HL-60 (cell line): ENCODE results near the gene TRPM2.
A peak's percentile ranks its signal among the peaks of the same experiment; 100 is the strongest.

Experiments
- DNase-seq, 2 experiments: peaks; one replicate each; pipeline ENCODE4 v3.0.0-alpha.2; 2010 to 2020; ENCODE audit warnings: low read depth in 1 of 2, low spot score in 1 of 2
- H3K27ac ChIP-seq: fragments of 250-450 bp; sonication (Bioruptor Pico); replicated peaks from 2 replicates; pipeline ENCODE4 v1.5.1; 2020; ENCODE audit warnings: mild to moderate bottlenecking, moderate library complexity
- H3K27me3 ChIP-seq: fragments of 250-450 bp; sonication (Bioruptor Pico); 2 replicates; pipeline ENCODE4 v1.5.1; 2021; ENCODE audit warnings: mild to moderate bottlenecking, moderate library complexity; ENCODE audit not compliant: insufficient read depth, poor library complexity, severe bottlenecking
- H3K4me3 ChIP-seq: replicated peaks from 2 replicates; pipeline ENCODE4 v1.5.1; 2011; ENCODE audit warnings: mild to moderate bottlenecking, control low read depth, low read length; ENCODE audit not compliant: insufficient read depth
- GABPA ChIP-seq: IDR thresholded peaks from 2 replicates; pipeline ENCODE4 v1.6.1; 2012; ENCODE audit warnings: low read depth
- POLR2AphosphoS5 ChIP-seq: IDR thresholded peaks from 2 replicates; pipeline ENCODE4 v1.6.1; 2012; ENCODE audit warnings: low read depth
- SPI1 ChIP-seq: IDR thresholded peaks from 2 replicates; pipeline ENCODE4 v1.6.1; 2012; ENCODE audit warnings: low read depth, mild to moderate bottlenecking, borderline replicate concordance
- TF ChIP-seq, protein P1 (sequence below): IDR thresholded peaks from 2 replicates; pipeline ENCODE4 v1.6.1; 2012; ENCODE audit warnings: low read depth; ENCODE audit not compliant: insufficient replicate concordance
- TF ChIP-seq, protein P2 (sequence below): IDR thresholded peaks from one replicate; pipeline ENCODE4 v1.5.1; 2011; ENCODE audit warnings: low read length, control low read depth, inconsistent platforms; ENCODE audit not compliant: insufficient read depth

The TRPM2 gene

DNA sequence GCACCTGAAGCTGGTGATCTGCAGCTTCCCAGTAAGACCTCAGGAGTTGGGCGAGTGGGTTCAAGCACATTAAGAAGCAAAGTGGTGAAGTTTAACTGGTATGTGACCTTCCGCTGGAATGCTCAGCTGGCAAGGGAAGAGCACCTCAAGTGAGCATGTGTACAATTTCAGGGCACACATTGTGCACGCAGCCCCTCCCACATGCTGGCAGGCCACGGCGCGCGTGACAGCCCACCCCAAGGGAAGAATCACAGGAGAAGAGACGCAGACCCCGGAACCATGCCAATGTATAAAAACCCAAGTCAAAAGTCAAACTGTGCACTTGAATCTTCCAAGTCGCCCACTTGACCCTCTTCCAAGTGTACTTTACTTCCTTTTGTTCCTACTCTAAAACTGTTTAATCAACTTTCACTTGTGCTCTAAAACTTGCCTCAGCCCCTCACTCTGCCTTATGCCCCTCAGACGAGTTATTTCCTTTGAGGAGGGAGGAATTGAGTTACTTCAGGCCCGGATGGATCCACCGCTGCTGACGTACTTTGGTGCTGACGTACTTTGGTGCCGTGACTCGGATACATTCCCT, 121.9 kb downstream of the TRPM2 start:
- Histone ChIP-seq H3K27me3 (no peaks in the 10 kb centered on the region), H3K4me3 (no peak overlapping the region), H3K27ac (no peak overlapping the region)
- DNase-seq = no peak
- no peak for TF ChIP-seq GABPA
- TF ChIP-seq, protein P1, sequence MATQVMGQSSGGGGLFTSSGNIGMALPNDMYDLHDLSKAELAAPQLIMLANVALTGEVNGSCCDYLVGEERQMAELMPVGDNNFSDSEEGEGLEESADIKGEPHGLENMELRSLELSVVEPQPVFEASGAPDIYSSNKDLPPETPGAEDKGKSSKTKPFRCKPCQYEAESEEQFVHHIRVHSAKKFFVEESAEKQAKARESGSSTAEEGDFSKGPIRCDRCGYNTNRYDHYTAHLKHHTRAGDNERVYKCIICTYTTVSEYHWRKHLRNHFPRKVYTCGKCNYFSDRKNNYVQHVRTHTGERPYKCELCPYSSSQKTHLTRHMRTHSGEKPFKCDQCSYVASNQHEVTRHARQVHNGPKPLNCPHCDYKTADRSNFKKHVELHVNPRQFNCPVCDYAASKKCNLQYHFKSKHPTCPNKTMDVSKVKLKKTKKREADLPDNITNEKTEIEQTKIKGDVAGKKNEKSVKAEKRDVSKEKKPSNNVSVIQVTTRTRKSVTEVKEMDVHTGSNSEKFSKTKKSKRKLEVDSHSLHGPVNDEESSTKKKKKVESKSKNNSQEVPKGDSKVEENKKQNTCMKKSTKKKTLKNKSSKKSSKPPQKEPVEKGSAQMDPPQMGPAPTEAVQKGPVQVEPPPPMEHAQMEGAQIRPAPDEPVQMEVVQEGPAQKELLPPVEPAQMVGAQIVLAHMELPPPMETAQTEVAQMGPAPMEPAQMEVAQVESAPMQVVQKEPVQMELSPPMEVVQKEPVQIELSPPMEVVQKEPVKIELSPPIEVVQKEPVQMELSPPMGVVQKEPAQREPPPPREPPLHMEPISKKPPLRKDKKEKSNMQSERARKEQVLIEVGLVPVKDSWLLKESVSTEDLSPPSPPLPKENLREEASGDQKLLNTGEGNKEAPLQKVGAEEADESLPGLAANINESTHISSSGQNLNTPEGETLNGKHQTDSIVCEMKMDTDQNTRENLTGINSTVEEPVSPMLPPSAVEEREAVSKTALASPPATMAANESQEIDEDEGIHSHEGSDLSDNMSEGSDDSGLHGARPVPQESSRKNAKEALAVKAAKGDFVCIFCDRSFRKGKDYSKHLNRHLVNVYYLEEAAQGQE = no peak
- TF ChIP-seq POLR2AphosphoS5 = no peak
- TF ChIP-seq, protein P2, sequence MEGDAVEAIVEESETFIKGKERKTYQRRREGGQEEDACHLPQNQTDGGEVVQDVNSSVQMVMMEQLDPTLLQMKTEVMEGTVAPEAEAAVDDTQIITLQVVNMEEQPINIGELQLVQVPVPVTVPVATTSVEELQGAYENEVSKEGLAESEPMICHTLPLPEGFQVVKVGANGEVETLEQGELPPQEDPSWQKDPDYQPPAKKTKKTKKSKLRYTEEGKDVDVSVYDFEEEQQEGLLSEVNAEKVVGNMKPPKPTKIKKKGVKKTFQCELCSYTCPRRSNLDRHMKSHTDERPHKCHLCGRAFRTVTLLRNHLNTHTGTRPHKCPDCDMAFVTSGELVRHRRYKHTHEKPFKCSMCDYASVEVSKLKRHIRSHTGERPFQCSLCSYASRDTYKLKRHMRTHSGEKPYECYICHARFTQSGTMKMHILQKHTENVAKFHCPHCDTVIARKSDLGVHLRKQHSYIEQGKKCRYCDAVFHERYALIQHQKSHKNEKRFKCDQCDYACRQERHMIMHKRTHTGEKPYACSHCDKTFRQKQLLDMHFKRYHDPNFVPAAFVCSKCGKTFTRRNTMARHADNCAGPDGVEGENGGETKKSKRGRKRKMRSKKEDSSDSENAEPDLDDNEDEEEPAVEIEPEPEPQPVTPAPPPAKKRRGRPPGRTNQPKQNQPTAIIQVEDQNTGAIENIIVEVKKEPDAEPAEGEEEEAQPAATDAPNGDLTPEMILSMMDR = no peak
- no peak for TF ChIP-seq SPI1

DNA sequence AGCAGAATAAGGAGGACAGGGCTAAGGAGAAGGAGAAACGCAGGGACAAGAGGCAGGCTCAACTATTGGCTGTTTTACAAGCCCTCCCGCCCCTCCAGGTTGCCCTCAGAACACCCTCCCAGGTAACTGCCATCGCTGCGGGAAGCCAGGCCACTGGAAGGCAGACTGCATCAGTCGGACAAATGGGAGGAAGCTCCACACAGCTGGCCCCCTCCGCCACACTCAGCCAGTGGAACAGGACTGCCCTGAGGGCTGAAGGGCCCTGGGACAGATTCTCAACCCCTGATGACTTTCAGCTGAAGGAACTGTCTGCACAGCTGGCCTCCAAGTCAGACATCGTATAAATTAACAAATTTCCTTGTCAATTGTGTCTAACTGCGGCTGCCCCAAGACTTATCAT, 123.7 kb downstream of the TRPM2 start:
- TF ChIP-seq, protein P2 = no peak
- no peak for TF ChIP-seq POLR2AphosphoS5
- TF ChIP-seq SPI1 = no peak
- no peak for TF ChIP-seq GABPA
- TF ChIP-seq, protein P1 = no peak
- Histone ChIP-seq H3K4me3 (no peak overlapping the region), H3K27ac (no peak overlapping the region), H3K27me3 (no peaks in the 10 kb centered on the region)
- no peak for DNase-seq

DNA sequence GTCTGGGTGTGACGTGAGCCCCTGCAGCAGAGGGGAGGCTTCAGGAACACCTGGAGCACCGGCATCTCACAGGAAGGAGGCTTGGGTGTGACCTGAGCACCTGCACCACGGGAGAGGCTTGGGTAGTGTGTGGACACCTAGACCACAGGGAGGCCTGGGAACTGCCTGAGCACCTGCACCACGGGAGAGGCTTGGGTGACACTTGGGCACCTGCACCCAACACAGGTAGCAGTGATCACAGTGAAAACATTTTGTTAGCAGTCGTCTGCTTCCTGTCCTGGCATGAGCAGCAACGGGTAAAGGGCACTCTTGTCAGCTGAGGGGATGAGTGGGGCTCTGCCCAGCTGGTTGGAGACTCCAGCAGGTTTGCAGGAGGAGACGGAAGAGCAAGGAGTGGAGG, 124.3 kb downstream of the TRPM2 start:
- no peak overlapping the region for H3K4me3 ChIP-seq
- no peaks in the 10 kb centered on the region for H3K27me3 ChIP-seq
- DNase-seq = no peak
- no peak overlapping the region for H3K27ac ChIP-seq
- no peak for TF ChIP-seq POLR2AphosphoS5

DNA sequence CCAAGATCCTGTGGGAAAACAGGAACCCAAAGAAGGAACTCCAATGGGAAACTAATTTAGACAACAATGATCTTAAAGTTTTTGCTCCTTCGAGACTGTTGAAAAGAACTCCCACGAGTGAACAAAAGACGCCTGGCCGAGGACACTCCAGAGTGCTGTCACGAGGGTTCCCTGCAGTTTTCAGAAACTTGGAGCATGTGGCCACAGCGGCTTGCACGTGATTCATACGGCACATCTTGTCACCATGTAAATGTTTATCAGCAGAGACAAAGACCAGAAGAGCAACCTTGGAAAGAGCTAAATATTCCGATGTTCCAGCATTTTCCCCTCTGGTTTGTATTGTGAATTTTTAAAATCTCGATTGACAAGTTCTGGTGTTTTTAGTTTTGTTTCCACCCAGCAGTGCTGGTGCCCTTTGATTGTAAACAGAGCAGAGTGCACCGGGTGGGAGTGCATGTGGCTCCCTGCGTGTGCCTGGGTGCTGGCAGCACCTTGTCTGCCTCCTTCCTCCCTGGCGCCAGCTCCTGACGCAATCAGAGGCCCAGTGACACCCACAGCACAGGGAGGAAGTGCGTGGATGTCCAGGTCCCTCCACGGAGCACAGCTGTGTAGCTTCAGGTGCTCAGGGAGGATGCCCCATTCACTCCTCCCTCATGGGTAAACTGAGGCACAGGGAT, 124.8 kb downstream of the TRPM2 start:
- TF ChIP-seq GABPA (no peak), SPI1 (peak; percentile 80)
- TF ChIP-seq, protein P1 = no peak
- H3K27me3 ChIP-seq = no peaks in the 10 kb centered on the region
- no peak overlapping the region for H3K4me3 ChIP-seq
- no peak overlapping the region for H3K27ac ChIP-seq
- peak; percentile 20 to 70 for DNase-seq
